Cardiac muscle cell (in vitro differentiated cells and primary cell): ENCODE measurements around the gene CCDC28A. TPM values are rescaled to one million over a fixed set of nuclear protein-coding genes. Genes with fewer than 3 reads are reported as not detected.

Experiments used
- DNase-seq, 2 donors: peaks; one replicate each; pipeline versions ENCODE4 v3.0.0 to v3.0.0-alpha.2; 2010 to 2017; ENCODE audit warnings: low read depth in 1 of 2, low spot score in 1 of 2
- H3K27ac ChIP-seq: fragments of 200-600 bp; sonication (generic); 2 replicates; pipeline ENCODE4 v1.5.1; 2016
- H3K27me3 ChIP-seq: fragments of 200-600 bp; sonication (generic); 2 replicates; pipeline ENCODE4 v1.6.0; 2016; ENCODE audit warnings: control low read depth
- H3K36me3 ChIP-seq: fragments of 200-600 bp; sonication (generic); 2 replicates; pipeline ENCODE4 v1.5.1; 2016; ENCODE audit warnings: control low read depth
- H3K4me1 ChIP-seq: fragments of 200-600 bp; sonication (generic); 2 replicates; pipeline ENCODE4 v1.8.1; 2017; ENCODE audit warnings: low read depth, mild to moderate bottlenecking, mixed run types
- H3K4me3 ChIP-seq: fragments of 200-600 bp; sonication (generic); 2 replicates; pipeline ENCODE4 v1.5.1; 2016; ENCODE audit warnings: mild to moderate bottlenecking
- H3K9me3 ChIP-seq: fragments of 200-600 bp; sonication (generic); 2 replicates; pipeline ENCODE4 v1.5.1; 2017; ENCODE audit warnings: low read depth, mild to moderate bottlenecking, control low read depth
- polyA plus RNA-seq: library from polyadenylated mRNA; unstranded; fragments of >200 nt; fragmentation: Nextera tagmentation; extraction: Ambion mirVana; gene quantifications from 2 replicates; pipeline ENCODE4 v1.2.1, GENCODE V29; 2016
- total RNA-seq: library from RNA; depleted of rRNA; stranded (reverse); fragments of >200 nt; gene quantifications from 2 replicates; pipeline ENCODE4 v1.2.3, GENCODE V29; 2016
- TF ChIP-seq, protein P1 (sequence below): IDR thresholded peaks from 2 replicates; pipeline ENCODE4 v1.5.1; 2012; ENCODE audit warnings: low read depth, mild to moderate bottlenecking, low read length

The CCDC28A gene
- total RNA-seq = 6.3 and 6.4 TPM in 2 replicates
- polyA plus RNA-seq = 15.2 and 17.9 TPM in 2 replicates

DNA sequence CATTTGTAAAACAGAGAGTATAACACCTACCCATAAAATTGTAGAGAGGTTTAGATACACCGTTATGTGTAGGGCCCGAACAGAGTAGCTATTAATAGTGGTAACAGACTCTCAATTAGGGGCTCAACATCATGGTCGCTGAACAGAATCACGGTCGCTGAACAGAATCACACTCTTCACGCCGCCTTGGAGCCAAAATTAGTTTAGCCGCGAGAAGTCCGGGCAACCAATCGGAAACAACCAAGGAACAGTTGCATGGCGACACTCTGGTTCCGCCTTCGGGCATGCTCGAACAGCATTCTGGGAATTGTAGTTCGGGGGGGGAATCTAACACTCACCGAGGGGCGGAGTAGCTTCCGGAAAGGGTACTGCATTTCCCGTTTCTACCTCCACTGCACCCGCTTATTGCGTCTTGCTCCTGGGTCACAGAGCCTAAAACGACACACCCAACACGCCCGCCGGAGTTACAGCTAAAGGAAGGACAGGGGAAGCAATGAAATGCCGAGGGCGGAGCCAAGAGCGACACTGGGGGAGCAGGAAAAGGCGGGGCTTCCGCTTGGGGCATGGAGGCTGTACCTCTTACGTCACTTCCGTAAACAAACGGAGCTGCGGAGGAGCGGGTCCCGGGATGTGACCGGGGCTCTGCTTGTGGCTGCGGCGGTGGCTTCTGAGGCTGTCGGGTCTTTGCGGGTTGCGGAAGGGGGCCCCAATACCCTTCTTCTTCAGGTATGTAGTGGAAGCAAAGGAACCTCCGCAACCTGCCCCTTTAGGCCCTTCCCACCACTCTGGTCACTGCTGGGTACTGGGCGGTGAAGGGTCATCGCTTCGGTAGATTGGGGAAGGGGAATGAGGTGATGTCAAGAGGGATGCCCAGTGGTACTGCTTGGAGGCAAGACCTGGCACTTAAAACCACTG is at the start of gene CCDC28A:
CCDC28A (plus strand) TSS at position 593 of the 915 bp plus-strand sequence. CDS start 2,352 bp downstream, outside the sequence.
- H3K27me3 ChIP-seq = no peaks in the 10 kb centered on the region
- H3K4me3 ChIP-seq = peak within 1 kb of the TSS; percentile 70
- TF ChIP-seq, protein P1, sequence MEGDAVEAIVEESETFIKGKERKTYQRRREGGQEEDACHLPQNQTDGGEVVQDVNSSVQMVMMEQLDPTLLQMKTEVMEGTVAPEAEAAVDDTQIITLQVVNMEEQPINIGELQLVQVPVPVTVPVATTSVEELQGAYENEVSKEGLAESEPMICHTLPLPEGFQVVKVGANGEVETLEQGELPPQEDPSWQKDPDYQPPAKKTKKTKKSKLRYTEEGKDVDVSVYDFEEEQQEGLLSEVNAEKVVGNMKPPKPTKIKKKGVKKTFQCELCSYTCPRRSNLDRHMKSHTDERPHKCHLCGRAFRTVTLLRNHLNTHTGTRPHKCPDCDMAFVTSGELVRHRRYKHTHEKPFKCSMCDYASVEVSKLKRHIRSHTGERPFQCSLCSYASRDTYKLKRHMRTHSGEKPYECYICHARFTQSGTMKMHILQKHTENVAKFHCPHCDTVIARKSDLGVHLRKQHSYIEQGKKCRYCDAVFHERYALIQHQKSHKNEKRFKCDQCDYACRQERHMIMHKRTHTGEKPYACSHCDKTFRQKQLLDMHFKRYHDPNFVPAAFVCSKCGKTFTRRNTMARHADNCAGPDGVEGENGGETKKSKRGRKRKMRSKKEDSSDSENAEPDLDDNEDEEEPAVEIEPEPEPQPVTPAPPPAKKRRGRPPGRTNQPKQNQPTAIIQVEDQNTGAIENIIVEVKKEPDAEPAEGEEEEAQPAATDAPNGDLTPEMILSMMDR = no peak
- peak within 1 kb of the TSS; percentile 95 for H3K27ac ChIP-seq
- H3K36me3 ChIP-seq = peaks cover 9% of the 10 kb centered on the region
- DNase-seq = peak; percentile 96
- peaks cover 11% of the 10 kb centered on the region for H3K4me1 ChIP-seq
- no peaks in the 10 kb centered on the region for H3K9me3 ChIP-seq

DNA sequence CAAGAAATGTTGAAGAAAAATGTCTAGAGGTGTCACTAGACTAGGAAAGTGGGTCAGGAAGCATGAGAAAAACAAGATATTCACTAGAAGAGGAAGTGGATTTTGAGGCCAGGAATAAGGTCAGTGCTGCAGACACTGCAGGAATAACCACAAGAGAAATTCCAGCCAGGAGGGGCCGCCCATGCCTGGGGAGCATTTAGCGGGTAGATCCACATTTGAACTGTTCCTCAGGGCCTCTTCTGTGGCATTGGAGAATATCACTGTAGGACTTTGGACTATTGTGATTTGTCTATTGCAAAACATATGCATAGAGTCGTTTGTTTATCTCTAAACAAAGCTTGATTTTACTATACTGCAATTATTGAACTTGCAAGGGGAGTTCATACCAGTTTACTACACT is 49.6 kb upstream of the CCDC28A start:
- no peaks in the 10 kb centered on the region for H3K36me3 ChIP-seq
- H3K27ac ChIP-seq = no peak overlapping the region
- H3K4me1 ChIP-seq = no peaks in the 10 kb centered on the region
- H3K27me3 ChIP-seq = no peaks in the 10 kb centered on the region
- TF ChIP-seq, protein P1 = peak; percentile 21
- no peak overlapping the region for H3K4me3 ChIP-seq
- DNase-seq = peak; percentile 15 to 68
- H3K9me3 ChIP-seq = no peaks in the 10 kb centered on the region

DNA sequence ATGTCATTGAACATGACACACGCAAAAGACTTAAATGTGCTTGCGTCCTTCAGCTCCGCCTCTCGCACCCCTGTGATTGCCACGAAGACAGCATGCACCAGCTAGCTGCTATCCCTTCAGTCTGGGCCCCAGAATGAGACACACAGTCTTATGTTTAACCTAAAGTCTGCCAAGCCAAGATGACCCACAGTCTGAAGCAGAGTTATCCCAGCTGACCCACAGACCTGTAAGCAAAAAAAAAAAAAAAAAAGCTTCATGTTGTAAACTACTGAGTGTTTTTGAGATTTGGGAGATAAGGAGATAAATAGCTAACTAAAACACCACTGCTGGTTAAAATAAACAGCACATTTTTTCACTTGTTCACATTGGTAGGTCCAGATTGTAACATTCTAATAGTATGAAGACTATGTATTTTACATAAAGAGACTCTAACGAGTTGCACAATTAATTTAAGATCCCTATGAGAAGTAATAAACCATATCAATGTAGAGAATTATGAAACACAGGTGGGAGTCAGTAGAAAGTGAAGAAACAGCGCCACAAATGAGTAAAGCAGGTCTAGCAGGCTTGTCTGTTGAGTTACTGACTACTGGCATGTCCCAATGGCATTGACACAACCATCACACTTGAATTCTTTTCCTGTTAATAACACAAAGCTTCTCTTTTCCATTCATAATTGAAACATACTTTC is 47.4 kb upstream of the CCDC28A start:
- no peaks in the 10 kb centered on the region for H3K36me3 ChIP-seq
- no peaks in the 10 kb centered on the region for H3K4me1 ChIP-seq
- H3K27ac ChIP-seq = no peak overlapping the region
- TF ChIP-seq, protein P1 = no peak
- H3K9me3 ChIP-seq = no peaks in the 10 kb centered on the region
- DNase-seq = no peak
- H3K27me3 ChIP-seq = no peaks in the 10 kb centered on the region
- H3K4me3 ChIP-seq = no peak overlapping the region

DNA sequence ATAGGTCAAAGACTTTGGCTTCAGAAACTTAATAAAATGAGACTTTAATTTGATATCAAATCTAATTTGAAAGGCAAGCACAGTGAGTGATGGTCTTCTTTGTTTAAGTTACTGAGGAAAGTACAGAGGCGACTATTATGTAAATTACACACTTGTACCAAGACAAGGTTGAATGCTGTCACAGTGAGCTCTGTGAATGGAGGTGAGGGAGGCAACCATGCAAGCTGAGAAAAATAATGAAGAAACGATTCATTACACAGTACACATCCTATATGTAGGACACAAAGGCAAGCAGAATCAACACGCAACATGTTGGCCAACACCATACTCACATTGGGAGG is 46.8 kb upstream of the CCDC28A start:
- TF ChIP-seq, protein P1 = no peak
- Histone ChIP-seq H3K9me3 (no peaks in the 10 kb centered on the region), H3K36me3 (no peaks in the 10 kb centered on the region), H3K27me3 (no peaks in the 10 kb centered on the region), H3K27ac (no peak overlapping the region), H3K4me1 (no peaks in the 10 kb centered on the region), H3K4me3 (no peak overlapping the region)
- no peak for DNase-seq

DNA sequence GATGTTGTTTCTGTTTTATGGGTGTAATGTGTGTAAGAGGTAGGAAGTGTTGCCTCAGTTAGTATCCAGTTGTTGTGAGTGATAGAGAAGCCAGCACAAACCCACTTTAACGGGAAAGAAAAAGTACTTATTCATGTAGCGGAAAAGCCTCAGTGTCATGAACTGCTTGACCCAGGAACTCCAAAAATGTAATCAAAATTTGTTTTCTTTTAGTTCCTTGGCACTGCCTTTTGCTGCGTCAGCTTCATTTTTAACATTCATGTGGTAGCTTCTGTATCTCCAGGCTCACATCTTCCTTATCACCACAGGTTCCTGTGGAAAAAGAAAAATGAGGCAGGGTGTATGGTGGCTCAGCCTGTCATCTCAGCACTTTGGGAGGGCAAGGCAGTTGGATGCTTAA is 46.4 kb upstream of the CCDC28A start:
- no peaks in the 10 kb centered on the region for H3K4me1 ChIP-seq
- DNase-seq = peak in 1 of 2 donors; percentile 4
- no peaks in the 10 kb centered on the region for H3K27me3 ChIP-seq
- H3K36me3 ChIP-seq = no peaks in the 10 kb centered on the region
- TF ChIP-seq, protein P1 = no peak
- no peak overlapping the region for H3K4me3 ChIP-seq
- no peak overlapping the region for H3K27ac ChIP-seq
- no peaks in the 10 kb centered on the region for H3K9me3 ChIP-seq
